Nephron progenitor cell (in vitro differentiated cells): ENCODE data around the gene GLTPD2.
A peak's percentile ranks its signal among the peaks of the same experiment; 100 is the strongest.

Experiments used
- DNase-seq: peaks from one replicate; pipeline ENCODE4 v3.0.0; 2021
- H3K27ac Mint-ChIP-seq: 2 replicates; pipeline ENCODE4 v1.8.0; 2021; ENCODE audit warnings: mild to moderate bottlenecking, moderate library complexity, mixed read lengths
- H3K27me3 Mint-ChIP-seq: 2 replicates; pipeline ENCODE4 v1.8.0; 2021; ENCODE audit warnings: mild to moderate bottlenecking, low read depth, mixed read lengths; ENCODE audit not compliant: poor library complexity
- H3K36me3 Mint-ChIP-seq: 2 replicates; pipeline ENCODE4 v1.8.0; 2021; ENCODE audit warnings: low read depth, mixed read lengths
- H3K4me1 Mint-ChIP-seq: 2 replicates; pipeline ENCODE4 v1.8.0; 2021; ENCODE audit warnings: mixed read lengths
- H3K4me3 Mint-ChIP-seq: 2 replicates; pipeline ENCODE4 v1.8.0; 2021; ENCODE audit warnings: mild to moderate bottlenecking, moderate library complexity, mixed read lengths
- H3K9me3 Mint-ChIP-seq: 2 replicates; pipeline ENCODE4 v1.8.0; 2021; ENCODE audit warnings: mild to moderate bottlenecking, moderate library complexity, mixed read lengths
- TF ChIP-seq, protein P1 (sequence below): fragments of 200-600 bp; sonication (generic); IDR thresholded peaks from 2 replicates; pipeline ENCODE4 v1.5.0; 2021; ENCODE audit warnings: antibody characterized with exemption

Gene GLTPD2

DNA sequence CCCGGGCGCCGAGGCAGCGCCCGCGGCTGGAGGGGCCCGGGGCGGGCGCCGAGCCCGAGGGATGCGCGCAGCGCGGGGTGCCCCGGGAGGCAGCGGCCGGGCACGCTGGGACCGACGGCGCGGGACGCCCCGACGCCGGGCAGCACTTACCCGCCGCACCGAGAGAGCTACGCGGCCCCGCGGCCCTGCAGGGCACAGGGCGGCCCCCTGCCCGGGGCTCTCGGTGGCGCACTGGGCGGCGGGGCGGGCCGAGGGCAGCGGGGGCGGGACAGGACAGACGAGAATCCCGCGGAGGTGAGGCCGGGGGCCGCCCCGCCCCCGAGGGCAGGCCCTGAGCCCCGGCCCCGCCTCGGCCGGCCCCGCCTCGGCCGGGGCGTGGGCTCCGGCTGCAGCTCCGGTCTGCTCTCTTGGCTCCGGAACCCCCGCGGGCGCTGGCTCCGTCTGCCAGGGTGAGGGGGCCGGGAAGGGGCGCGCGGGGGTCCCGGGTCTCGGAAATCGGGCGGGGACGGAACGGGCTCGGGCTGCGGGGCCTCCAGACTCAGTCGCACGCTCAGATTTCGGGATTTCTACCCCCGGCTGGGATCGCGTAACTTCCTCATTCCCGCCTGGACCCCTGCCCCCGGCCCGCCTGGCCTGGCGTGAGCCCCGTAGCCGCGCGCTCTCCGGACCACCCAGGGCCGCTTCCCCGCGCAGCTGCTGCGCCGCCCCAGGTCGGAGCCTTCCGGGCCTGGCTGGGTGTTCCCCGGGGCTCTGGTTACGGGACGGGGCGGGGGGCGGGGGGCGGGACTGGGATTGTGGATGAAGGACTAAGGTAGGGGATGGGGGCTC is 18.2 kb downstream of the GLTPD2 start, which contains the start of gene PLD2:
Gene PLD2, plus strand, starts transcription at position 376 of the 828 bp plus-strand sequence. CDS start 621 bp downstream, outside the sequence.
- Mint-ChIP-seq H3K27ac (peak within 1 kb of the TSS; percentile 66), H3K27me3 (no peaks in the 10 kb centered on the region), H3K9me3 (no peaks in the 10 kb centered on the region), H3K36me3 (peaks cover 30% of the 10 kb centered on the region), H3K4me3 (peak within 1 kb of the TSS; percentile 93), H3K4me1 (peaks cover 34% of the 10 kb centered on the region)
- DNase-seq: peak; percentile 93
- TF ChIP-seq, protein P1, sequence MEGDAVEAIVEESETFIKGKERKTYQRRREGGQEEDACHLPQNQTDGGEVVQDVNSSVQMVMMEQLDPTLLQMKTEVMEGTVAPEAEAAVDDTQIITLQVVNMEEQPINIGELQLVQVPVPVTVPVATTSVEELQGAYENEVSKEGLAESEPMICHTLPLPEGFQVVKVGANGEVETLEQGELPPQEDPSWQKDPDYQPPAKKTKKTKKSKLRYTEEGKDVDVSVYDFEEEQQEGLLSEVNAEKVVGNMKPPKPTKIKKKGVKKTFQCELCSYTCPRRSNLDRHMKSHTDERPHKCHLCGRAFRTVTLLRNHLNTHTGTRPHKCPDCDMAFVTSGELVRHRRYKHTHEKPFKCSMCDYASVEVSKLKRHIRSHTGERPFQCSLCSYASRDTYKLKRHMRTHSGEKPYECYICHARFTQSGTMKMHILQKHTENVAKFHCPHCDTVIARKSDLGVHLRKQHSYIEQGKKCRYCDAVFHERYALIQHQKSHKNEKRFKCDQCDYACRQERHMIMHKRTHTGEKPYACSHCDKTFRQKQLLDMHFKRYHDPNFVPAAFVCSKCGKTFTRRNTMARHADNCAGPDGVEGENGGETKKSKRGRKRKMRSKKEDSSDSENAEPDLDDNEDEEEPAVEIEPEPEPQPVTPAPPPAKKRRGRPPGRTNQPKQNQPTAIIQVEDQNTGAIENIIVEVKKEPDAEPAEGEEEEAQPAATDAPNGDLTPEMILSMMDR: no peak

DNA sequence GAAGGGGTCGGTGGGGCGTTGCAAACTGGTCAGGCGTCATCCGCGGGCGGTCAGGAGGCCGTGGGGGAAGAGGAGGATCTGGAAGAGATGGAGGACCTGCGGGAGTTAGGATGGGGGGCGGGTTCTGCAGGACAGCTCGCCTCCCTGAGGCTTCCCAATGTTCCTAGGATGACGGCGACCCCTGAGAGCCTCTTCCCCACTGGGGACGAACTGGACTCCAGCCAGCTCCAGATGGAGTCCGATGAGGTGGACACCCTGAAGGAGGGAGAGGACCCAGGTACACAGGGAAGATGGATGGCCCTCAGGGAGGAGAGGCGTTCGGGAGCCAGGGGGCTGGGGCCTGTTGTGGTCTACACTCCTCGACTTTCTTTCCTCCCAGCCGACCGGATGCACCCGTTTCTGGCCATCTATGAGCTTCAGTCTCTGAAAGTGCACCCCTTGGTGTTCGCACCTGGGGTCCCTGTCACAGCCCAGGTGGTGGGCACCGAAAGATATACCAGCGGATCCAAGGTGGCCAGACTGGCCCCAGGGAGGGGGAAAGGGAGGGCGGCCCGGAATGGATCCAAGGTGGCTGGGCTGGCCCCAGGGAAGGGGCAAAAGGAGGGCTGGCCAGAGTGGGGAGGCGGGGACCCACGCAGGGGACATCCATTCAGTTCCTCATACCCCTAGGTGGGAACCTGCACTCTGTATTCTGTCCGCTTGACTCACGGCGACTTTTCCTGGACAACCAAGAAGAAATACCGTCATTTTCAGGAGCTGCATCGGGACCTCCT is 19.0 kb downstream of the GLTPD2 start:
- H3K36me3 Mint-ChIP-seq: peaks cover 34% of the 10 kb centered on the region
- H3K27ac Mint-ChIP-seq: peak overlapping the region; percentile 66
- H3K27me3 Mint-ChIP-seq: no peaks in the 10 kb centered on the region
- peak; percentile 22 for DNase-seq
- H3K9me3 Mint-ChIP-seq: no peaks in the 10 kb centered on the region
- TF ChIP-seq, protein P1: no peak
- H3K4me3 Mint-ChIP-seq: peak overlapping the region; percentile 93
- H3K4me1 Mint-ChIP-seq: peaks cover 35% of the 10 kb centered on the region

DNA sequence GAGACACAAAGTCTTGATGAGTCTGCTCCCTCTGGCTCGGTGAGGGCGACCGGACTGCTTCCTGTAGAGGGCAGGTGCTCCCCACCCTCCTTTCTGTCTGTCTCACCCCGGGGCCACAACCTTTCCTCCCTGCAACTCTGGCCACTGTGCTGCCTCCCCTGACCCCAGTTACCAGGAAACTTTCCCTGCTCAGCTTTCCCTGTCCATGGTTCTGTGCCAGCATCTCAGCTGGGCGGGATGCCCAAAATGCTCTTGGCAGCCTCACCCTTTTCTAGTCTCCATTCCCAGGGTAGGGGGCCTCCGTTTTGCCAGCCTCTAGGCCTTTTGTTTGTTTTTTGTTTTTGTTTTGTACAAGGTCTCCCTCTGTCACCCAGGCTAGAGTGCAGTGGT is 19.6 kb downstream of the GLTPD2 start:
- Mint-ChIP-seq H3K4me3 (peak overlapping the region; percentile 93), H3K9me3 (no peaks in the 10 kb centered on the region), H3K27me3 (no peaks in the 10 kb centered on the region), H3K4me1 (peaks cover 40% of the 10 kb centered on the region), H3K36me3 (peaks cover 36% of the 10 kb centered on the region), H3K27ac (peak overlapping the region; percentile 64)
- TF ChIP-seq, protein P1: no peak
- no peak for DNase-seq

DNA sequence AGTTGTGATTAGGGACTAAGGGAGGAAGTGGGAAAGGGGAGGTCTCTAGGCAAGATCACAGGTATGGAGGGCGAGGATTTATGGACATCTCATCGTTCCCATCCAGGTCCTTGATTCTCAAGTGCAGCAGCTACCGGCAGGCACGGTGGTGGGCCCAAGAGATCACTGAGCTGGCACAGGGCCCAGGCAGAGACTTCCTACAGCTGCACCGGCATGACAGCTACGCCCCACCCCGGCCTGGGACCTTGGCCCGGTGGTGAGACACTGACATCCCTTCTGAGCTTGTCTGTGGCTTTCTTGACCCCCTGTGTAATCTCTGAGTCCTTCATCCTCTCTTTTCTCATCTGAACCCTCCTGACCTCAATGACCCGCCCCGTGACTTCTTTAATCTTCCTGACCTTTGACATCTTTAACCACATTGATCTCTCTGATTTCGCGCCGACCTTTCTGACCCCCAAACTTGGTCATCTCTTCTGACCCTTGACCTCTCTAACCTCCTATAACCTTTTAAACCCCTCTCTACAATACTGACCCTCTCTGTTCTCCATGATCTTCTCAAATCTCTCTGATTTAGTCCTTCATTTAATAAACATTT is 22.0 kb downstream of the GLTPD2 start:
- Mint-ChIP-seq H3K36me3 (peaks cover 42% of the 10 kb centered on the region), H3K27me3 (no peaks in the 10 kb centered on the region), H3K4me3 (no peak overlapping the region), H3K4me1 (peaks cover 40% of the 10 kb centered on the region), H3K9me3 (no peaks in the 10 kb centered on the region), H3K27ac (no peak overlapping the region)
- TF ChIP-seq, protein P1: no peak
- no peak for DNase-seq

DNA sequence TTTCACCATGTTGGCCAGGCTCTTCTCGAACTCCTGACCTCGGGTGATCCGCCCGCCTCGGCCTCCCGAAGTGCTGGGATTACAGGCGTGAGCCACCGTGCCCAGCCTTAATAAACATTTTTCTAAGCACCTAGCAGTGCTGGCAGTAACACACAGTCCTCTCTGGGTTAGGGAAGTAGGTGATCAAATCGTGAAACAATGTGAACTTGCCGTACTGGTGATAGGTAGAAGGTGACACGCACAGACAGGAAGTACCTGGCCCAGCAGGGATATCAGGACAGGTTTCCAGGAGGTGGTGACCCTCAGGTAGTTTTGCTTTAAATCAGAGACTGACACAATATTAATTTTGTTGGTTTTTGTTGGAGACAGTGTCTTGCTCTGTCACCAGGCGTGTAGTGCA is 22.7 kb downstream of the GLTPD2 start:
- H3K36me3 Mint-ChIP-seq: peaks cover 49% of the 10 kb centered on the region
- H3K27me3 Mint-ChIP-seq: no peaks in the 10 kb centered on the region
- no peak for DNase-seq
- H3K27ac Mint-ChIP-seq: no peak overlapping the region
- peaks cover 35% of the 10 kb centered on the region for H3K4me1 Mint-ChIP-seq
- no peak overlapping the region for H3K4me3 Mint-ChIP-seq
- peaks cover 3% of the 10 kb centered on the region for H3K9me3 Mint-ChIP-seq
- TF ChIP-seq, protein P1: no peak
